HG02678 (cell line): ENCODE measurements around the gene LRRK1.

Experiments used
- ATAC-seq: cut with Tn5 transposase; IDR thresholded peaks from one replicate; pipeline ENCODE4 v1.9.1; 2021; ENCODE audit warnings: mild to moderate bottlenecking, moderate library complexity; ENCODE audit not compliant: unreplicated experiment

LRRK1 gene

GRCh38 chr15:101001796-101002195 lies 82.6 kb downstream of the LRRK1 start:
- ATAC-seq, result no peak

DNA sequence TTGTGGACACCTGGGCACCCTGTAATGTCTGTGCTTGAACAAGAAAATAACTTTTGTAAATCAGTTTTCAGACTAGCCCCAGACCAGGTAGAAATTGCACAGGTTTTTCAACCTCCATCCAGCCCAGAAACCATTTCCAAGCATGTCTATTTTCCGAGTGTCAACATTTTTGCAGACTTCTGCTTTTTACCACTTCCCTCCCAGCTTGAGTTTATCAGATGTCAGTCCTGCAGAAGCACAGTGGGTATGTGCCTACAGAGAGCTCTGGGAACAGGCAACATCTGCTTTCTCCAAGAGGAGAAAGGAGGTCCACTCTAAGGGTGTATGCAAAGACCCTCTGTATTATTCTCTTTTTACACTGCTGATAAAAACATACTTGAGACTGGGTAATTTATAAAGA lies 83.9 kb downstream of the LRRK1 start:
- ATAC-seq, result no peak

- no peak for ATAC-seq
These were observed 84.5 kb downstream of the LRRK1 start for GRCh38 chr15:101003706-101004105.

- no peak for ATAC-seq
These were observed 85.3 kb downstream of the LRRK1 start for GRCh38 chr15:101004500-101004899.

DNA sequence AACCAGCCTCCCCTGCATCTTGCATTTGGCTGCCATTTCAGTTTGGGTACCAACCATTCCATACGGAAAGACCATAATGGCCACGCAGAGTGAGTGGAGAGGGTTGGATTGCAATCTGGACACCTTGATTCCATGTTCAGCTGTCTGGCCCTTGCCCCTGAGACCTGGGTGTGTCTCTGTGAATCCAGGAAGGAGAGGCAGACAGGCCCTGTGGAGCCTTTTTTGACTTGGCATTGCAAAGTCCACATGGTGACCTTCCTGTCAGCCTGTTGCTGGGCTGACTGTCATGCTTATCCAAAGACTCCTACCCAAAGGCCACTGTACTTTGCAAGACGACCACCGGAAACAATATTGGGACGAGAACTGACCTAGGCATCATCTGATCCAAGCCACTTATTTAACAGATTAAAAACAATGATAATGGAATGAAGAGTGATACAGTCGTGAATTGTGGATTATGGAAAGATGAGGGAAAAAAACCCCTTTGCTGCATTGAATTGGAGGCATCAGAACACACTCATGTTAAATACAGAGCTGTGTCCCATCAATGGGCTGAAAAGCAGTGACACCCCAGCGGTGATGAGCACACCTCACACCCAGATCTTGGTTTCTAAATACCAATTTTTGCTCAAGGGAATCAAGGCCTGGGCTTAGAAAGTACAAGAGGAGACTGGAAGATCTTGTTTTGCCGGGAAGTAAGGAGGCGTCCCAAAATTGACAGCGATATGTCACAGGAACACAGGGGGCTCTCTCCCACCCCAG lies 86.0 kb downstream of the LRRK1 start:
- no peak for ATAC-seq

GRCh38 chr15:101006931-101007691 lies 88.0 kb downstream of the LRRK1 start:
- peak; percentile 47 for ATAC-seq

GRCh38 chr15:101008158-101009139 lies 89.3 kb downstream of the LRRK1 start:
- peak; percentile 79 for ATAC-seq

DNA sequence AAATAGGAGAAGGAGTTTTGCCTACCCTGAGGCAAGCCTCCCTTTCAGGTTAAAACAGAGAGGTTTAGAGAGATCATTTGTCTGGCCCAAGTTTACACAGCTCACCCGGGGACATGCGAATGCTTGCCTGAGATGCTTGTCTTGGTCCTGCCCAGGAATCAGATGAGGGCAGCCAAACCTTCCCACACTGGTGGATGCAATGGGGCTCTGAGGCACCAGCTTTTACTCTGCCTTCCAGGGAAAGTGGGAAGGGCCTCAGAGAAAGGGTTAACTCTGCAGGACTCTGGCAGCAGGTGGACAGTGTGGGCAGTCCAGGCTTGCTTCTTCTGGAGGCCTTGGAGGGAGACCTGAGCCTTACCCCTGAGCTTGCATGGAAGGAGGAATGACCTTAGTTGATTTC lies 90.0 kb downstream of the LRRK1 start:
- ATAC-seq, result no peak

DNA sequence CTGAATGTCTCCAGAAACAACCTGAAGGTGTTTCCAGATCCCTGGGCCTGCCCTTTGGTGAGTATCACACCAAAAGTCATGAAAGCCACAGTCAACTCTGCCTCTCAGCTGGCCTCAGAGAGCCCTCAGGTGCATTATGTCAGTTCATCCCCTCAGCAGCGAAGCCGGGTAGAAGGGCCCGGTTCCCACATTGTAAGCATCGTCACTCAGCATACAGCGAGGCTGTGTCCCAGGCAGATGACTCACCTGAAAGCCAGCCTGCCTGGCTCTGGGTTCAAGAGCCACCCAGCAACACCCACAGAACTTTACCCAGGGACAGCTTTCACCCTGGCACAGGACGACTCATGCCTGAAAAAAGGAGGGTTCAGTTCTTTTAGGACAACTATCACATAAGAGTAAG lies 91.6 kb downstream of the LRRK1 start:
- no peak for ATAC-seq

DNA sequence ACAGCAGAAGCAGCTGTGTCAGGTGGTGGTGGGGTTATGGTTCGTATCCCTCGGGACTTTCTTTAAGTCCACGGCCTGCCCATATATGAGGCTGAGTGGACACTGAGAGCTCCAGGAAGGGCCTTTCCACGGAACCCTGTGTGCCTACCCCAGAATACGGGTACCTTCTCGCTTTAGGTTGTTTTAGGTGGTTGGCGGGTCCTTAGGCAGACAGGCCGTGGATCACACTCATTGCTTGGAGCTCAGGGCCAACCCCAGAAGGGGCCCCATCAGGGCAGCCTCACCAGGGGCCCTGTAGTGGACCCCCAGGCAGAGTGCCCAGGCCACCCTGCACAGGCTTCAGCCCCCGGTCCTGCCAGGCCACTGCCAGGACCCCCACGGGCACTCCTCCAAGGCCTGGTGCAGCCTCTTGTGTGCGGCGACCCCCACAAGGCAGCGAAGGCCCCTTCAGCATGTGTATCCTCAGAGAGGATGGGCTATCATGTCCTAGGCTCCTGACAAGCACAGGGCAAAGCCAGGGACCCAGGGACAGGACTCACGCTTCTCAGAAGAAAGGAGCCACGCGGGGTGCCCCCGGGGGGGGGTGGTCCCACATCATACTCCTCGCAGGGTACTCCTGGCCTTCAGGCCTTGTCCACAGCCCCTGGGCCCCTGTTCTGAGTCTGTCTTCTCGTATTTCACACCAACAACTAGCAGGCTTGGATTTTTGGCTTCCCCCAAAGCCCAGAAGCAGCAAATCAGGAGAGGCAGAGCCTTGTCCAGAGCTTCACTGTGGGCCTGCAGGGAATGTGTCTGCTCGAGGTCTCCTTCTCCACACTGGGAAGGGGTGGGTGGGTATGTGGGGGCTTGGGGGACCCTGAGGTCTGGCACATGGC lies 93.4 kb downstream of the LRRK1 start:
- no peak for ATAC-seq

GRCh38 chr15:101013201-101013550 lies 94.0 kb downstream of the LRRK1 start:
- no peak for ATAC-seq

DNA sequence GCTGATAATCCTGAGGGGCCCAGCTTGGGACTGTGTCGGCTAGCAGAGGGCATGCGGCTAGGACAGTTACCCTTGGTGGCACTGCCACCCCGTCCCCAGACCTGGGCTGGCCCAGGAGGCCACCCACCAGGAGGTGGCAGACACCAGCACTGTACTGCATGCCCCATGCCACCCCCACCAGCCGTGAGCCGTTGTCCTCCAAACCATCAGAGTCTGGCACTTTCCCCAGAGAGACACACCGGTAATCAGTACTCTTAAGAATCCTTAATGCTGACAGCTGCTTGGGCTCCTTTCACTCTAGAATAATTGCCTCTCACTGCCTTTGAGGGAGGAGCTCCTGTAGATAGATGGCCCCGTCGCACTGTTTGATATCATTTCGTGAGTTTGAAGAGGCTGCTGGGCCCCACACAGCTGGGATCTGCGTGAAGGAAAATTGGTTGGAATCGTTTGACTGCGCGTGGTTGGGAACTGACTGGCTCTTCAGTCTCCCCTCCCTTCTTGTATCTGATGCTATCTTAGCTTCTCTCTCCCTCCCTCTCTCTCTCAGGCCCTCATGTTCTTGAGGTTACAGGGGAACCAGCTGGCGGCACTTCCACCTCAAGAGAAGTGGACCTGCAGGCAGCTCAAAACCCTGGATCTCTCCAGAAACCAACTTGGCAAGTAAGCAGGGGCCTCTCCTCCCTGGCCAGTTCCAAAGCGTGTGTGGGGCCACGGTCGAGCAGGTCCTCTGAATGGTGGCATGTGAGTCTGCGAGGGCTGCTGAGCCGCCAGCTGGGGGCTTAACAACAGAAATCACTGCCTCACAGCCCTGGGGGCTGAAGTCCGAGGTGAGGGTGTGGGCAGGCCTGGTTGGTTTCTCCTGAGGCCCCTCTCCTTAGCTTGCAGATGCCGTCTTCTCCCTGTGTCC lies 94.9 kb downstream of the LRRK1 start:
- ATAC-seq, result no peak

DNA sequence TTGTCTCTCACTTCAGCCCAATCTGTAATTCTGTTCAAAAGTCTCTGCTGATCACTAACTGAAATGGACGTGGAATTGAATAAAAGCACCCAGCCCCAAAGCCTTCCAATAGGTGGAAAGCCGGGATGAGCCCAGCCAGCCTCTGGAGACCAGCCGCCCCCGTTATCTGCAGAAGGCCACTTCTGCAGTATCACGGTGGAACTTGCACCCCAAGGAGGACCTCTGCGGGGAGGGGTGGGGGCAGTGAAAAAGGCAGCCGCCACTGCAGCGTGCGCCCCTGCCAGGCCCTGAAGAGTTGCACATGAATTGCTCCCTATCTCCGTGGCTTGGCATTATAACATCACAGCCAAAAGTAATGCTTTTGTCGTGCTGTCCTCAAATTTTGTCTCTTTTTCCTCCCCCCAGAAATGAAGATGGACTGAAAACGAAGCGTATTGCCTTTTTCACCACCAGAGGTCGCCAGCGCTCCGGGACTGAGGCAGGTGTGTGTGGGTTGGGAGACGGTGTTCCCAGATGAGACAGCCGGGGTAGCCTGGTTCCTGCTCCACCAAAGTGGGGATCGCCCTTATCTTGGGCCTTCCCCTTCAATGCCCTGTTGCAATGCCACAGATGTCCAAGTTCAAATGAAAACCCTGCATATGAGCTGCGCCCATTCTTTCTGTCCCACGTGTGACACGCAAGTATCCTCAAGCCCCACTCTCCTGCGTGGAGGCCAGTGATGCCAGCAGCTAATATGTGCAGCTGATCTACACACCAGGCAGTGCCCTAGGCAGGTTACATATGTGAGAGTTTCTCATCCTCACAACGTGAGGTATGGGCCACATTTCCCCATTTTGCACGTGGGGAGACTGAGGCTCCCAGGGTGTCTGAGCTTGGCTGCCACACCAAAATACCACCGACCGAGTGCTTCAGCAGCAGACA lies 96.0 kb downstream of the LRRK1 start:
- ATAC-seq, result no peak

GRCh38 chr15:101016581-101016980 lies 97.4 kb downstream of the LRRK1 start:
- no peak for ATAC-seq

GRCh38 chr15:101017093-101017754 lies 98.1 kb downstream of the LRRK1 start:
- no peak for ATAC-seq

DNA sequence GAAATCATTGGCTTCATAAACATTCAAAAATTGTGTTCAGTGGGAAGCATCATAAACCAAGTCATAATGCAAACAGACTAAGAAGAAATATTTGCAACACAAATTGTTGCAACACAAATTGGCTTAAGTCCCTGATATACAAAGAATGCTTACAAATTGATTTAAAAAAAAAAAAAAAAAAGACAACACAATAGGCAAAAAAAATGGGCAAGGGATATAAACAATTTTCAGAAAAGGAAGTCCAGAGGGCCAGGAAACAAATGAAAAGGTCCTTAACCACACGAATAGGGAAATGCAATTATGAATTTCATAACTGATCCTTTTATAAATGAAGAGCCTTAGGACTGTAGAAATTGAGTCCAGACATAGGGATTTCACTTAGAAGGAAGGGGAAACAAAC lies 98.9 kb downstream of the LRRK1 start:
- ATAC-seq, result no peak

DNA sequence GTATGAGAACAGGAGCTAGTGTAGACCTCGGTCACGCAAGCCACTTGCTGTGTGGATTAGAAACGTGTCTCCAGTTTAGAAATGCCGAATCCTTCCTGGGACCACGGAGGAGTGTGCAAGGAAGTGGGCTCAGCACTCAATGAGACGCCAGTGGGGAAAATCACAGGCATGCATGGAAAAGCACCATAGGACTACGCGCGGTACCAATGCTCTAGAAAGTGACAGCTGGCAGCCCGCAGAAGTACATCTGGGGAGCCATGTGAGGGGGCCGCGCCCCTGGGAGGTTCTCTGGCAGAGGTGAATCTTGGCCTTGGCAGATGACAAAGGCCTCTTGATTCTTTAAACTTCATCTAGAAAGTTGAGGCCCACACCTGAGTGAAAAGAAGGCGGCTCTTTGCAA lies 99.3 kb downstream of the LRRK1 start:
- no peak for ATAC-seq
